Prostate gland (tissue), 2 donors: Measurements from ENCODE around the gene TTYH3.

Experiments
- CTCF ChIP-seq, 4 experiments: fragments of 200-600 bp in 2 of 4; fragments of 450-650 bp in 2 of 4; sonication (generic) in 2 of 4; IDR thresholded peaks; 1 replicate in 3 of 4; 2 replicates in 1 of 4; pipeline ENCODE4 v1.5.1; 2016 to 2019; ENCODE audit warnings: antibody characterized with exemption in 4 of 4, mild to moderate bottlenecking in 2 of 4, moderate library complexity in 2 of 4
- POLR2A ChIP-seq: fragments of 450-650 bp; IDR thresholded peaks from one replicate; pipeline ENCODE4 v1.6.1; 2016; ENCODE audit warnings: antibody characterized with exemption, mild to moderate bottlenecking
- POLR2AphosphoS5 ChIP-seq: sonication (generic); formaldehyde crosslinking; IDR thresholded peaks from one replicate; pipeline ENCODE4 v1.6.1; 2017; ENCODE audit warnings: antibody characterized with exemption

- no peak for TF ChIP-seq CTCF (IDR thresholded peaks at IDR 0.05)
- TF ChIP-seq POLR2A: no peak
- TF ChIP-seq POLR2AphosphoS5: no peak
These were observed 67.5 kb downstream of the TTYH3 start for GRCh38 chr7:2699289-2699620.
